Measurements from ENCODE around the gene DYRK1B. TPM values are rescaled to one million over a fixed set of nuclear protein-coding genes. Genes with fewer than 3 reads are reported as not detected.

DYRK1B gene
- total RNA-seq, 4 donors from 2014 or later = 9.3 to 19.4 (median 15.4) TPM

DNA sequence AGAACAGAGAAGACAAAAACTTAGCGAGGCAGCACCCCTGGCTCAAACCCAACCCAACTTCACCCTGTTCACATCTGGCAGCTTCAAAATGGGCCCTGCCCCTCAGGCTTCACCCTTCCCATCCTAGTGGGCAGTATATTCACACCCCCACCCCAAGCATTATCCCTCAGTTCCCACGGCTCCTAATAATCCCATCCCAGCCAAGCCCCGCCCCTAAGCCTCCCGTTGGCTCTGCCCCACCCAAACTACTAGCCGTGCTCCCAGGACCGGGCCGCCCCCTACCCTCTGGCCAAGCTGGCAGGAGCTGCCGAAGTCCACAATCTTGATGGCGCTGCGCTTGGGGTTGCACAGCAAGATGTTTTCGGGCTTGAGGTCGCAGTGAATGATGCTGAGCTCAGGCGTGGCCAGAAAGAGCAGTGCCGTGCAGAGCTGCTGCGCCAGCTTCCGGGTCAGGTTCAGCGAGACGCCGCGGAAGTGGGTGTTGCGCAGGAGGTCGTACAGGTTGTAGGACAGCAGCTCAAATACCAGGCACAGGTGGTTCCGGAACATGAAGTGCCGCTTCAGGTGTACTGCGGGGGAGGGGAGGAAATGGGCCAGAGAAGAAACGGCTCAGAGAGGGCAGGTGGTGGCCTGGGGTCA lies 5.8 kb downstream of the DYRK1B start:
- H3K27ac ChIP-seq (replicated peaks in 1 of 4) = no peak overlapping the region
- H3K27me3 ChIP-seq = no peaks in the 10 kb centered on the region
- no peak for TF ChIP-seq POLR2AphosphoS5 (IDR thresholded peaks at IDR 0.05)
- H3K9me3 ChIP-seq = no peaks in the 10 kb centered on the region
- peaks cover 30 to 42% (median 32%) of the 10 kb centered on the region in 4 donors for H3K4me1 ChIP-seq
- no peak overlapping the region for H3K4me3 ChIP-seq
- intact Hi-C loops (cut with DNase I) = no loop called here
- no peak for DNase-seq (ENCODE audit: extremely low spot score)
- H3K36me3 ChIP-seq = peaks cover 43 to 68% (median 68%) of the 10 kb centered on the region in 4 donors
- 89% methylated on average over 24 of the region's 26 CpGs for WGBS

GRCh38 chr19:39827216-39827615 lies 6.7 kb downstream of the DYRK1B start:
- TF ChIP-seq CTCF (IDR thresholded peaks at IDR 0.05) (no peak), EP300 (IDR thresholded peaks at IDR 0.05) (no peak), POLR2AphosphoS5 (IDR thresholded peaks at IDR 0.05) (no peak)
- no peaks in the 10 kb centered on the region for H3K27me3 ChIP-seq
- 88% methylated on average over 12 of the region's 13 CpGs for WGBS
- intact Hi-C loops (cut with DNase I) = no loop called here
- H3K4me1 ChIP-seq = peaks cover 20 to 40% (median 27%) of the 10 kb centered on the region in 4 donors
- no peak overlapping the region for H3K4me3 ChIP-seq
- no peak overlapping the region for H3K27ac ChIP-seq (replicated peaks in 1 of 4)
- DNase-seq (ENCODE audit: extremely low spot score) = no peak
- H3K36me3 ChIP-seq = peaks cover 43 to 71% (median 68%) of the 10 kb centered on the region in 4 donors
- H3K9me3 ChIP-seq = no peaks in the 10 kb centered on the region

DNA sequence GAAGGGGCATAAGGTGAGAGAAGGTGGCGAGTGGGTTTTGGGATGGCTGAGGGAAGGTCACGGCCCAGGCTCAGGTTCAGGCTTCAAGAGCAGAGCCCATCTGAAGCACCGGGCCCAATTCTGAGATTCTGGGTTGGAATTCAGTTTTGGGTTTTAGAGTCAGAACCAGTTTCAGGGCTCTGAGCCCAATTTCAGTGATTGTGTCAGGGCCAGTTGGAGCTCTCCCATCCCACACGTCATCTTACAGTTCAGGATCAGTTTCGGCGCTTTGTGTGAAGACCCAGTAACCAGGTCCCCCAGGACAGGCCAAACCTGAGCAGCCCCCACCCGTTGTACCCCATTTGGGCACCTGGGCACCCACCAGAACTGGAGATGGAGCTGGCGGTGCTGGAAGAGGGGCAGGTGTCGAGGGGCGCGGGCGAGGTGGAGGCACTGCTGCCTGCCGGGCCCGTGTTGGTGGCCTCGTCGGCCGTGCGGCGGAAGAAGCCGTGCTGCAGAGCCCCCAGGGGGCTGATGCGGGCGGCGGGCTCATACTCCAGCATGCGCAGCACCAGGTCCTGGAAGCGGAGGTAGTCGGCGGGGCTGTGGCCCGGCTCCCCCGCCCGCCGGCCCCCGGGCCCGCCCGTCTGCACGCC lies 7.5 kb downstream of the DYRK1B start:
- no peaks in the 10 kb centered on the region for H3K27me3 ChIP-seq
- H3K4me1 ChIP-seq = peaks cover 14 to 32% (median 21%) of the 10 kb centered on the region in 4 donors
- H3K9me3 ChIP-seq = no peaks in the 10 kb centered on the region
- WGBS = 90% methylated on average over 35 of the region's 35 CpGs
- H3K27ac ChIP-seq (replicated peaks in 1 of 4) = no peak overlapping the region
- no peak for DNase-seq (ENCODE audit: extremely low spot score)
- H3K36me3 ChIP-seq = peaks cover 43 to 69% (median 64%) of the 10 kb centered on the region in 4 donors
- no peak overlapping the region for H3K4me3 ChIP-seq
- intact Hi-C loops (cut with DNase I) = no loop called here
- TF ChIP-seq POLR2AphosphoS5 (IDR thresholded peaks at IDR 0.05) = no peak
- TF ChIP-seq POLR2A (IDR thresholded peaks at IDR 0.05; ENCODE audit: low read depth) = no peak
- no peak for TF ChIP-seq CTCF (IDR thresholded peaks at IDR 0.05)
- TF ChIP-seq EP300 (IDR thresholded peaks at IDR 0.05) = no peak

DNA sequence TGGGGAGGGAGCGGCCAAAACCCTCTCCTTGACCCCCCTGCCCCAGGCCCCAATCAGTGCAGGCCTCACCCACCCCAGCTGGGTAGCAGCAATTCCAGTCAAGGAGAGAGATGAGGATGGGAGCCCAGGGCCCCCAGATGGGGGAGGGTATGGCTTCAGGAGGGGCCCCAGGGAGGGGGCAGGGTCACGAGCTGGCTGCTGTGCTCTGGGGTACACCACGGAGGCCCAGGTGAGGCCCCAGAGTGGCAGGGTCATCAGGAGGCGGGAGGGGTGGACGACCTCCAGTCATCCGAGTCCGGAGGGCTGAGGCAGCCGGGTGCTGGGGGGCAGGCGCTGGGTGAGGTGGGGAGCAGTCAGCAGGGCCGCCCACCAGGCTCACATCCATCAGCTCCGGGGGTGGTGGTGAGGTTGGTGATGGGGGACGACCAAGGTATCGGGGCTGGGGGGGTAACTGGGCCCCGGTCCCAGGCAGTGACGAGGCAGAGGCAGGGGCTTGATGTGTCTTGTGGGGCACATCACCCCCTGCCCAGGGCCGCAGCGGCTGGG lies 8.4 kb downstream of the DYRK1B start:
- Histone ChIP-seq H3K36me3 (peaks cover 42 to 64% (median 56%) of the 10 kb centered on the region in 4 donors), H3K4me3 (no peak overlapping the region), H3K4me1 (peaks cover 14 to 26% (median 20%) of the 10 kb centered on the region in 4 donors), H3K27me3 (no peaks in the 10 kb centered on the region), H3K27ac (replicated peaks in 1 of 4) (peak overlapping the region in 3 of 4 donors; percentile 53 to 88 (median 81)), H3K9me3 (no peaks in the 10 kb centered on the region)
- intact Hi-C loops (cut with DNase I) = no loop called here
- TF ChIP-seq EP300 (IDR thresholded peaks at IDR 0.05) (no peak), CTCF (IDR thresholded peaks at IDR 0.05) (no peak), POLR2A (IDR thresholded peaks at IDR 0.05; ENCODE audit: low read depth) (no peak), POLR2AphosphoS5 (IDR thresholded peaks at IDR 0.05) (no peak)
- 91% methylated on average over 9 of the region's 17 CpGs for WGBS
- DNase-seq (ENCODE audit: extremely low spot score) = no peak

GRCh38 chr19:39825093-39825463 lies 8.9 kb downstream of the DYRK1B start:
- Histone ChIP-seq H3K4me3 (peak overlapping the region; percentile 65 to 81 (median 73)), H3K27me3 (no peaks in the 10 kb centered on the region), H3K27ac (replicated peaks in 1 of 4) (peak overlapping the region; percentile 53 to 88 (median 78)), H3K36me3 (peaks cover 36 to 61% (median 51%) of the 10 kb centered on the region in 4 donors), H3K9me3 (no peaks in the 10 kb centered on the region), H3K4me1 (peaks cover 14 to 26% (median 20%) of the 10 kb centered on the region in 4 donors)
- no peak for DNase-seq (ENCODE audit: extremely low spot score)
- WGBS = 68% methylated on average over 6 of the region's 11 CpGs
- intact Hi-C loops (cut with DNase I) = no loop called here
- no peak for TF ChIP-seq POLR2AphosphoS5 (IDR thresholded peaks at IDR 0.05)
- TF ChIP-seq POLR2A (IDR thresholded peaks at IDR 0.05; ENCODE audit: low read depth) = no peak
- no peak for TF ChIP-seq EP300 (IDR thresholded peaks at IDR 0.05)
- no peak for TF ChIP-seq CTCF (IDR thresholded peaks at IDR 0.05)
